Mucosa of stomach (tissue), 1 donor: Measurements from ENCODE around the gene SH3RF3.

ENCODE experiments used
- H3K27me3 ChIP-seq: one replicate; pipeline ENCODE4 v1.7.0; 2013; ENCODE audit warnings: mild to moderate bottlenecking, low read length; ENCODE audit not compliant: control insufficient read depth, insufficient read depth
- H3K36me3 ChIP-seq: one replicate; pipeline ENCODE4 v1.7.0; 2013; ENCODE audit warnings: low read length; ENCODE audit not compliant: control insufficient read depth, insufficient read depth
- H3K4me1 ChIP-seq: one replicate; pipeline ENCODE4 v1.7.0; 2013; ENCODE audit warnings: mild to moderate bottlenecking, low read length; ENCODE audit not compliant: control insufficient read depth, insufficient read depth
- H3K4me3 ChIP-seq: one replicate; pipeline ENCODE4 v1.7.0; 2013; ENCODE audit warnings: low read length
- H3K9ac ChIP-seq: one replicate; pipeline ENCODE4 v1.7.0; 2013; ENCODE audit warnings: mild to moderate bottlenecking, low read length, moderate library complexity
- H3K9me3 ChIP-seq: one replicate; pipeline ENCODE4 v1.7.0; 2013; ENCODE audit warnings: mild to moderate bottlenecking, low read length, moderate library complexity; ENCODE audit not compliant: control insufficient read depth
- donor health status: Pancreatic carcinoma.

SH3RF3 gene

DNA sequence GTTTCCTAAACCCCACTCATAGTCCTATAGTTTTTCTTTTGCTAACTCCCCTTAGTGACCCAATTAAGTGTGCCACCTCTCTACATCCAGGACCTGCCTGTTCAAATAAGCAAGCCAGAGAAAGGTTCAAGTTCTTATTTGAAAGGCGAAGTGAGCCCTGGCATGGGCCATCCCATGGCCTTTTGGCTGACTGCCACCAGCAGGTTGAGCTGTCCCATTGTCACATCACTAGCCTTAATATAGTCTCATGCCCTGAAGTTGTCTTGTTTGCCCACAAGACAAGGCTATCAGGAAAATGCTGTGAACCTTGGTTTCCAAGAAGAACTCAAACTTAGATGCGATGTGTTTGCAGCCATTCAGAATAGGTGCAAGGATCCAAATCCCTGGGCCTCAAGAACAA is 158.8 kb downstream of the SH3RF3 start:
- H3K4me3 ChIP-seq, result no peak overlapping the region
- H3K9ac ChIP-seq, result no peak overlapping the region
- H3K9me3 ChIP-seq, result no peaks in the 10 kb centered on the region
- no peaks in the 10 kb centered on the region for H3K27me3 ChIP-seq
- no peaks in the 10 kb centered on the region for H3K36me3 ChIP-seq
- no peaks in the 10 kb centered on the region for H3K4me1 ChIP-seq

DNA sequence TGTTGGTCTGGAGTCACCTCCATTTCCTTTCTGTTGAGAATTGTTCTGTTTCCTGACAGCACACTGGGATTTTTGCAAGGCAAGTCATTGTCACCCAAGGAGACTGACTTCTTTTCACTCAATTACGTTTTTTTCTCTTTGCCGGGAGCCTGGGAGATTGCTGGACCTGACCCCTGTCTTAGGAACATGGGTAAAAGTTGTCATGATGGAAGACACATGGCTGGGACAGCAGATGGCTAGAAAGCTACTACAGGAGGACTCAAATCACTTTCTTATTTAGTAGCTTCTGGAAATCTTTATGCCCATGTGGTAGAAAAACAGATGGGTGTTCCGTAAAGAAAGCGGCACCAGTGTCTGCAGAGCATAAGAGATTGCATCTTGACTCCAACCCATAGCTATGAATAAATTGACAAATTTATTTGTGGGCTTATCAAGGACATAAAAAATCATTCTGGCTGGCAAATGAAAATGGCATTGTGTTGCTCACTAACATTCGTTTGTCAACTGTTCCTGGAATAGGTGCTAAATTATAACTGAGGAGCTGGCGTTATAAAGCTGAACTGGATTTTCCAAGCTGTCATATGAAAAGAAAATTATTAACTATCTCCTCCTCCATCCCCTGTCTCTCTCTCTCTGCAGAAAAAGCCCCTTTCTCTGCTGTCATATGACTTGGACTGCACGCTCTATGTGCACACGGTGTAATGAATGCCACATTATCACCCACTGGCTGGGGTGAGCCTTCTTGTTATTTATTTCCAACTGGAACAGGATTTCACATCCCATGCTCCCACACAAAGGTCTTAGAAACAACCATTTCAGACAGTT is 159.8 kb downstream of the SH3RF3 start:
- H3K4me3 ChIP-seq, result no peak overlapping the region
- H3K4me1 ChIP-seq, result no peaks in the 10 kb centered on the region
- no peak overlapping the region for H3K9ac ChIP-seq
- H3K36me3 ChIP-seq, result no peaks in the 10 kb centered on the region
- H3K27me3 ChIP-seq, result no peaks in the 10 kb centered on the region
- no peaks in the 10 kb centered on the region for H3K9me3 ChIP-seq

DNA sequence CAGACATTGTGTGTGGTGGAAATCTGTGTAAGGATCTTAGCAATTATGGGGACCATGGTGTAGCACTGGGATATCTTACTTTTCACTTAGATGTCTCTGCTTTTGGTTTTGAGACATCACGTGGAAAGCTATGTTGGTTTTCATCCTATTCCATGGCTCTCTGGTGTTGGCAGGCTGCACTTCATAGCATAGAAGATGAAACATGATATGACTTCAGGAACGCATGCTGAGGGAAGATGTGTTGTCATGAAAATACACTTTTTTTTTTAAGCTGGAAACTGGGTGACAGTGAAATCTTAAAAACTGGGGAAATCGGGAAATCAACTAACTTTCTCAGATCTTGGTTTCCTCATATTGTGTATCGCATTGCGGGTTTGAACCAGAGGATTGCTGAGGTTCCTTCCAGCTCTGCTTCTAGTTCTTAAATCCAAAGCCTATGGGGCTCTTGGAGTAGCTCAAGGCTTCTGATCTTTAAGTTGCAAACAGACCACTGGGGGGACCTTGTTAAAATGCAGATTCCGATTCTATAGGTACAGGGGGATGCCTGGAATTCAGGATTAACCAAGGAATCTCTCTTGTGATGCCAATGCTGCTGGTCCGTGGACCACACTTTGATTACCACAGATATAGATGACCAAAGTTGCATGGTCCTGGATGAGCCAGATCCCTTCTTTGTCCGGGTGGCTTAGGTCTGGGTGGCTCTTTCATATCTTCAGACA is 160.7 kb downstream of the SH3RF3 start:
- H3K36me3 ChIP-seq, result no peaks in the 10 kb centered on the region
- H3K27me3 ChIP-seq, result no peaks in the 10 kb centered on the region
- H3K4me1 ChIP-seq, result no peaks in the 10 kb centered on the region
- no peak overlapping the region for H3K9ac ChIP-seq
- no peak overlapping the region for H3K4me3 ChIP-seq
- no peaks in the 10 kb centered on the region for H3K9me3 ChIP-seq

DNA sequence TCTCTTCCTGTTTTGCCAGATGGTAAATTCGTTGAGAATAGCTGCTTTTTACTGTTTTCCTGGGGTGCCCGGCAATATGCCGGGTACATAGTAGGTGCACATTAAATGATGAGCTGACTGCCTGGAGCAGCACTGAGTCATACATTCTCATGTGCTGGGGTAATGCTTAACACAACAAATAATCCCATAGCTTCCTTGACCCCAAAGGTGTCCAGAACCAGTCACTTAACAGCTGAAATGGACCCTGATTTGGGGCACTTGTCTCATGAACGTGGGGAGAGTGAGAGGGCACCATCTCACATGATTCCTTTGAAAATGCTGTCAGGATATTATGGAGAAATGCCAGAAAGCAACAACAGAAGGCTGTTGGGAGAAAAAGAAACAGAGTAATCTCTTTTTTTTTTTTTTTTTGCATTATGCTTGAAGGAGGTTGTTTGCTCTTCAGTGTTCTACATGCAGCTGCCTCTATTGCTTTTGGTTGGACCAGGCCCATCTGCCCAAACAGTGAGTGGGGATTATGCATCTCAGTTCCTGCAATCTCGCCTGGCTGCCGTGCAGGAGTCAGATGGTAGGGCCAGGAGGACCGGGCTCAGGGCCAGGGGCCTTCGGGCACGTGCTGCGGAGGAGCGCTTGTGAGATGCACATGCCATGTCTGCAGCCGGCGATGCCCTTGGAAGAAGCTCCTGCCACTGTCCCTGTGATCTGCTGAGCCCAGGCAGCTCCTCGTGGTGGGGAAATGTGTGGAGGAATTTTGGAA is 162.1 kb downstream of the SH3RF3 start:
- no peaks in the 10 kb centered on the region for H3K36me3 ChIP-seq
- H3K4me1 ChIP-seq, result no peaks in the 10 kb centered on the region
- H3K9me3 ChIP-seq, result no peaks in the 10 kb centered on the region
- no peak overlapping the region for H3K4me3 ChIP-seq
- H3K27me3 ChIP-seq, result no peaks in the 10 kb centered on the region
- no peak overlapping the region for H3K9ac ChIP-seq

DNA sequence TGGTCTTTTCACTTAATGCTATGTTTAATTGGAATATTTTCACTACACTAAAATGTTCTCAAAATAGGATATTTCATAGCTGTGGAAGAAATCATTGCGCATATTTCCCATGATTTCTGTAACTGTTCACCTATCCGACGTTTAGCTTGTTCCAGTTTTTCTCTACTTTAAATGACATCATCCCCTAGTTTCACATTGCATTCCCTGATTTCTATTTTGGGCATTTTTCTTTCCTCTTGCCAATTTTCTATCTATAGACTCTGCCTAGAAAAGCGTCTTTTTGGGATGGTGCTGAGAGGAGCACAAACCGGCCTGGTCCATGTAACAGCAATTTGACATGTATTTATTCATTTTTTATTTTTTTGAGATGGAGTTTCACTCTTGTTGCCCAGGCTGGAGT is 163.4 kb downstream of the SH3RF3 start:
- H3K27me3 ChIP-seq, result no peaks in the 10 kb centered on the region
- no peaks in the 10 kb centered on the region for H3K4me1 ChIP-seq
- no peaks in the 10 kb centered on the region for H3K36me3 ChIP-seq
- no peaks in the 10 kb centered on the region for H3K9me3 ChIP-seq
- no peak overlapping the region for H3K9ac ChIP-seq
- no peak overlapping the region for H3K4me3 ChIP-seq

DNA sequence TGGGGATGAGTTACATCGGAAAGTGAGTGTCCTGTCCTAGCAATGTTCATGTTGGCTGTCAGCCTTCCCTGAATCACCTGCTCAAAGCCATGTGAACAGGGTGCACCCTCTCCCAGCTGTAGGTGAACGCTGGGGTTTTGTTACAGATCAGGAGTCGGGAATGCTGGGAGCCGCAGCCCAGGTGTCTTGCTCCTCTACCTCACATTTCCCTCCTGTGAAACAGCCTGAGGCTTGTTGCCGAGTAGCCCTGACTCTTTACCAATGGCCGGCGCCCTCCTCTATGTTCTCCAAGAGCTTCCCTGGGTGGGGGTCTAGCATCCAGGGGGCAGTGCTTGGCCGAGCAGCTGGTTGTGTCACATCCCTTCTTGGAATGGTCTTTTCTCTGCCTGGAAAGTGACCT is 164.7 kb downstream of the SH3RF3 start:
- no peak overlapping the region for H3K9ac ChIP-seq
- no peaks in the 10 kb centered on the region for H3K36me3 ChIP-seq
- H3K9me3 ChIP-seq, result no peaks in the 10 kb centered on the region
- H3K4me3 ChIP-seq, result no peak overlapping the region
- no peaks in the 10 kb centered on the region for H3K27me3 ChIP-seq
- H3K4me1 ChIP-seq, result no peaks in the 10 kb centered on the region

DNA sequence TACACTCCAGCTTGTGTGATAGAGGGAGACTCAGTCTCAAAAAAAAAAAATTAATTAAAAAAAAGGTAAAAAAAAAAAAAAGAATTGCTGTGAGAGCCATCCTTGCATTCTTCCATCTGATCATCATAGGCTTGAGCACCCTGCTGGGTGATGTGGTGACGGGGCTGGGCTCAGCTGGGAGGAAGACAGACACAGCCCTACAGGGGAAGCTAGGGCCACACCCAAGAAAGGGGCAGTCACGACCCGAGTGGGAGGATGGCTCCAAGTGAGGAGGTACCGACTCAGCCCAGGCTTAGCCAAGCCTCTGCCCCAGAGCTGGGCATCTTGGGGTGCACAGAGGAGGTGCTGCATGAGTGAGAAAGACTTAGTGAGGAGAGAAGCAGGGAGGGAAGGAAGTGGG is 165.5 kb downstream of the SH3RF3 start:
- Histone ChIP-seq H3K4me1 (no peaks in the 10 kb centered on the region), H3K9me3 (no peaks in the 10 kb centered on the region), H3K9ac (no peak overlapping the region), H3K36me3 (no peaks in the 10 kb centered on the region), H3K27me3 (no peaks in the 10 kb centered on the region), H3K4me3 (no peak overlapping the region)

DNA sequence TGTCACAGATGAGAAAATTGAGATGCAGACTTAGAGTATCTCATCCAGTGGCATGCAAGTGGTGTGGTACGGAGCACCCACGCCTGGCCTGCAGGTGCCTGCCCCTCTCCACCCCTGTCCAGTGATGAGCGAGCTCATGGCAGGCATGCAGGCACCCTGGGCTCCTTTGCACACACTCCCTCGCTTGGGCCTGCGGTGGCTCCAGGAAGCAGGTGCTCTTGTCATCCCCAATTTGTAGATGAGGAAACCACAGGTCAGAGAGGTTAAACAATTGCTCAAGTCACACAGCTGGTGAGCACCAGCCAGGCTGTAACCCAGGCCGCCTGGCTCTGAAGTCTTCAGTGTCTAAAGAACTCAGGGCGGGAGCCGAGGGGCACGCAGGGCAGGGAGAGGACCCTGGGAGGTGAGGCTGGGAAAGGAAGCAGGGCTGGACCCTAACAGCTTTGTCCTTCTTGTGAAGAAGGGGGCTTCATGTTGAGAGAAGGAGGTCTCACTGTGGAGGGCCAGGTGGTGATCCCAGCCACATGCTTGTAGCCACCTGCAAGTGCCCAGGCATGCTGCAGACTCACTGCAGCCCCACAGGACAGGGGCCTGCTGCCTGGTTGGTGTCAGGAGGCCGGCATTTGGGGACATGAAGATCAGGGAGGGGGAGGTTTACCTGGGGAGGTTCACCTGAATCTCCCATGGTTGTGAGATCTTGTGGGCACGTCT is 166.2 kb downstream of the SH3RF3 start:
- Histone ChIP-seq H3K4me1 (no peaks in the 10 kb centered on the region), H3K9ac (no peak overlapping the region), H3K9me3 (no peaks in the 10 kb centered on the region), H3K27me3 (no peaks in the 10 kb centered on the region), H3K4me3 (no peak overlapping the region), H3K36me3 (no peaks in the 10 kb centered on the region)

DNA sequence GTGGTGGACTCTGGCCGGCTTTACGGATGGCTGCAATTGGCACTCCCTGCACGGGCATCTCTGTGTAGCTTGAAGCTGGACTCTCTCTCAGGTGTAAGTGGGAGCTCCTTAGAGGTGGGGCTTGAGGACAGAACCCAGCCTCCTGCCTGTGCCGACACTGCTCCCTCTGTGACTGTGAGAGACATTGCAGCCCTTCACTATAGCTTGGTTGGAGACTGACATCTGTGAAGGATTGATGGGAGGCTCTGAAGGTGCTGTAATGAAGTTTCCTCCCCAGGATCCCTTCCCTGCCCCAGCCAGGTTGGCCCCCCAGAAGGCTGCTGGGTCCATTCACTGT is 166.7 kb downstream of the SH3RF3 start:
- H3K36me3 ChIP-seq, result no peaks in the 10 kb centered on the region
- no peak overlapping the region for H3K9ac ChIP-seq
- no peak overlapping the region for H3K4me3 ChIP-seq
- H3K27me3 ChIP-seq, result no peaks in the 10 kb centered on the region
- no peaks in the 10 kb centered on the region for H3K4me1 ChIP-seq
- H3K9me3 ChIP-seq, result no peaks in the 10 kb centered on the region

DNA sequence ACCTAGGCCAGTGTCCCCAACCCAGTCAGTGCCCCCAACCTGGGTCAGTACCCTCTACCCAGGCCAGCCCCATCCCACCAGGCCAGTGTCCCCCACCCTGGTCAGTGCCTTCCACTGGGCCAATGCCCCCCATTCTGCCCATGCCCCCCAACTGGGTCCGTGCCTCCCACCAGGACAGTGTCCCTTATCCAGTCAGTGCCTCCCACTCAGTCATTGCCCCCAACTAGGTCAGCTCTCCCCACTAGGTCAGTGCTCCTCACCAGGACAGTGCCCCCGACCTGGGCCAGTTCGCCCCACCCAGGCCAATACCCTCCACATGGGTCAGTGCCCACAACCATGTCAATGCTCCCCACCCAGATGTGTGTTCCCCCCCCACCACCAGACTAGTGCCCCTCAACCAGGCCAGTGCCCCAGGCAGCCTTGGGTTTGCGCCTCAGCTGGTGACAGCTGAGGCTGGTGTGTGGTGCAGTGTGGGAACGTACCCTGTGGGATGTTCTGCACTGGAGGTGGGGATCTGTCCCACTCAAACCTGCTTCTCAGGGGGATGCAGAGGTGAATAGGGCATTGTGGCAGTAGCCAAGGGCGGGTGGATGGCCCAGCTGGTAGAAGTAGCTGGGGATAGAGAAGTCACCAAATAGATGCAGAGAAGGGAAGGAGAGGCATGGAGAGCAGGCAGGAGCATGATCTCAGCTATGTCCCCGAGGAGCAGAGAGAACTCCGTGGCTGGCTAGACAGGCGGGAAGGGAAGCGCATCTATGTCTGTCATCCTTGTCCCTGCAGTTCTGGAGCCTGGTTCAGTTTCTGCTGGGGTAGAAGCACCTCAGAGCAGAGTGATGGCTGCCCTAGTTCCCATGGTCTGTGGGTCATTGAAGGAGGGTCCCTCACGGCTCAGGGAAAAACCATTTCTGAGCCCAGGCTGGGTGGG is 168.8 kb downstream of the SH3RF3 start:
- Histone ChIP-seq H3K36me3 (no peaks in the 10 kb centered on the region), H3K4me3 (no peak overlapping the region), H3K9me3 (no peaks in the 10 kb centered on the region), H3K27me3 (no peaks in the 10 kb centered on the region), H3K9ac (no peak overlapping the region), H3K4me1 (no peaks in the 10 kb centered on the region)

DNA sequence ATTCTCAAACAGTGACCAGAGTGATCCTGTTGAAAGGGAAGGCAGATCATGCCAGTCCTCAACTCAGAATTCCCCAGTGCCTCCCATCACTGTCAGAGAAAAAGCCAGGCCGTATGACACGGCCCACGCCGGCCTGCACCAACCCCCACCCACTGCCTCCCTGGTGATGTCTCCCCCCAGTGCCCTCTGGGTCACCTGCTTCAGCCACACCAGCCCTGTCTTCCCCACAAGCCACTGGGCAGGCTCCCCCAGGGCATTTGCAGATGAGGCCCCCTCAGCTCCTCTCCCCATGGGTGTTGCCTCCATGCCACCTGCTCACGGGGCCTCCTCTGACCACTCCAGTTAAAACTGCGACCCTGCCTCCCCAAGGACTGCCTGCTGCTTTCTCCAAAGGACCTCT is 169.8 kb downstream of the SH3RF3 start:
- Histone ChIP-seq H3K9me3 (no peaks in the 10 kb centered on the region), H3K4me3 (no peak overlapping the region), H3K36me3 (no peaks in the 10 kb centered on the region), H3K9ac (no peak overlapping the region), H3K27me3 (no peaks in the 10 kb centered on the region), H3K4me1 (no peaks in the 10 kb centered on the region)
